ENCODE measurements around the gene CD109.
"Not testable (repeated sequence)": the region's sequence is repeated elsewhere in the genome, so short reads cannot be mapped to it uniquely, and the experiment has no call there.

The CD109 gene

DNA sequence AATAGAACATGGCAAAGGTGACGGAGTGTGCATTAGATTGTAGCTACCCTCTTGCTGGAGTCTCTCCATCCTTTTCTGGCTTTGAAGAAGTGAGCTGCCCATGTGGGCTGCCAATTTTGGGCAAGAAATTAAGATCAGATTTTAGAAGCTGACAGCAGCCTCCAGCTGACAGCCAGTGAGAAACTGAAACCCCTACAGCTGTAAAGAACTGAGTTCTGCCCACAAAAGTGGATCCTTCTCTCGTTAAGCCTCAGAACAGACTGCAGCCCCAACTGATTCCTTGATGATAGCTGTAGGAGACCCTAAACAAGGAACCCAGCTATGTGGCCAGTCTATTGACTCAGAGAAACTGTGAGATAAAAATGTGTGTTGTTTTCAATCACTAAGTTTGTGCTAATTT, 134.1 kb downstream of the CD109 start:
- no peak for DNase-seq (ENCODE audit: insufficient read length, low spot score)
- TF ChIP-seq, protein P1, sequence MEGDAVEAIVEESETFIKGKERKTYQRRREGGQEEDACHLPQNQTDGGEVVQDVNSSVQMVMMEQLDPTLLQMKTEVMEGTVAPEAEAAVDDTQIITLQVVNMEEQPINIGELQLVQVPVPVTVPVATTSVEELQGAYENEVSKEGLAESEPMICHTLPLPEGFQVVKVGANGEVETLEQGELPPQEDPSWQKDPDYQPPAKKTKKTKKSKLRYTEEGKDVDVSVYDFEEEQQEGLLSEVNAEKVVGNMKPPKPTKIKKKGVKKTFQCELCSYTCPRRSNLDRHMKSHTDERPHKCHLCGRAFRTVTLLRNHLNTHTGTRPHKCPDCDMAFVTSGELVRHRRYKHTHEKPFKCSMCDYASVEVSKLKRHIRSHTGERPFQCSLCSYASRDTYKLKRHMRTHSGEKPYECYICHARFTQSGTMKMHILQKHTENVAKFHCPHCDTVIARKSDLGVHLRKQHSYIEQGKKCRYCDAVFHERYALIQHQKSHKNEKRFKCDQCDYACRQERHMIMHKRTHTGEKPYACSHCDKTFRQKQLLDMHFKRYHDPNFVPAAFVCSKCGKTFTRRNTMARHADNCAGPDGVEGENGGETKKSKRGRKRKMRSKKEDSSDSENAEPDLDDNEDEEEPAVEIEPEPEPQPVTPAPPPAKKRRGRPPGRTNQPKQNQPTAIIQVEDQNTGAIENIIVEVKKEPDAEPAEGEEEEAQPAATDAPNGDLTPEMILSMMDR (IDR thresholded peaks at IDR 0.05; ENCODE audit: insufficient read depth, missing control alignments): no peak
- FAIRE-seq: no peak

DNA sequence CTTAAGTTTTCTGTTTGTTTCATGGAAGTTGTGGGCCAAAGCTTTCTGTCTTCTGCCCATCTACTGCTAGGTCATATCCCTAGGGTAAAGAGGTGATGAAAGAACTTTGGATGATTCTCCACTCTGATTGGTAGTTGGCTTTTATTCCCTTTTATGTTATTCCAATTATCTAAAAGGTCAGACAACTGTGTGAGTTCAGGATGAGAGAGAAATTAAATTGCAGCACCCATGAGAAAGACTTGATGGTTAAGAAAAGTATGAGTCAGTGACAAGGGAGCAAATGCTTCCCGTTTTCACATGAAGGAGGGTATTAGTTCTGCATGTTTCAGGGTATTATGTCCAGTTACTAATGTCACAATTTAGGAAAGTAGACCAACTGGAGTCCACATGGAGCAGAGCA, 136.3 kb downstream of the CD109 start:
- TF ChIP-seq, protein P1 (IDR thresholded peaks at IDR 0.05; ENCODE audit: insufficient read depth, missing control alignments): no peak
- DNase-seq (ENCODE audit: insufficient read length, low spot score): no peak
- no peak for FAIRE-seq

DNA sequence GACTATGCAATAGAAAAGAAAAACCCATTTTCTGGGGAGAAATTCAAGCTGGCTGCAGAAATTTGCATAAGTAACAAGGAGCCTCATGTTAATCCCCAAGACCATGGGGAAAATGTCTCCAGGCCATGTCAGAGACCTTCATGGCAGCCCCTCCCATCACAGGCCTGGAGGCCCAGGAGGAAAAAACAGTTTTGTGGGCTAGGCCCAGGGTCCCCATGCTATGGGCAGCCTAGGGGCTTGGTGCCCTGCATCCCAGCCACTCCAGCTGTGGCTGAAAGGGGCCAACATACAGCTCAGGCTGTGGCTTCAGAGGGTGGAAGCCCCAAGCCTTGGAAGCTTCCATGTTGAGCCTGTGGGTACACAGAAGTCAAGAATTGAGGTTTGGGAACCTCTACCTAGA, 148.7 kb downstream of the CD109 start:
- not testable (repeated sequence) for FAIRE-seq; DNase-seq (ENCODE audit: insufficient read length, low spot score)

DNA sequence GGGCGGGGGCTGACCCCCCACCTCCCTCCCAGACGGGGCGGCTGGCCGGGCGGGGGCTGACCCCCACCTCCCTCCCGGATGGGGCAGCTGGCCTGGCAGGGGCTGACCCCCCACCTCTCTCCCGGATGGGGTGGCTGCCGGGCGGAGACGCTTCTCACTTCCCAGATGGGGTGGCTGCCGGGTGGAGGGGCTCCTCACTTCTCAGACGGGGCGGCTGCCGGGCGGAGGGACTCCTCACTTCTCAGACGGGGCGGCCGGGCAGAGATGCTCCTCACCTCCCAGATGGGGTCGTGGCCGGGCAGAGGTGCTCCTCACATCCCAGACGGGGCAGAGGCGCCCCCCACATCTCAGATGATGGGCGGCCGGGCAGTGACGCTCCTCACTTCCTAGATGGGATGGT, 155.0 kb downstream of the CD109 start:
- DNase-seq (ENCODE audit: insufficient read length, low spot score); FAIRE-seq: not testable (repeated sequence)

DNA sequence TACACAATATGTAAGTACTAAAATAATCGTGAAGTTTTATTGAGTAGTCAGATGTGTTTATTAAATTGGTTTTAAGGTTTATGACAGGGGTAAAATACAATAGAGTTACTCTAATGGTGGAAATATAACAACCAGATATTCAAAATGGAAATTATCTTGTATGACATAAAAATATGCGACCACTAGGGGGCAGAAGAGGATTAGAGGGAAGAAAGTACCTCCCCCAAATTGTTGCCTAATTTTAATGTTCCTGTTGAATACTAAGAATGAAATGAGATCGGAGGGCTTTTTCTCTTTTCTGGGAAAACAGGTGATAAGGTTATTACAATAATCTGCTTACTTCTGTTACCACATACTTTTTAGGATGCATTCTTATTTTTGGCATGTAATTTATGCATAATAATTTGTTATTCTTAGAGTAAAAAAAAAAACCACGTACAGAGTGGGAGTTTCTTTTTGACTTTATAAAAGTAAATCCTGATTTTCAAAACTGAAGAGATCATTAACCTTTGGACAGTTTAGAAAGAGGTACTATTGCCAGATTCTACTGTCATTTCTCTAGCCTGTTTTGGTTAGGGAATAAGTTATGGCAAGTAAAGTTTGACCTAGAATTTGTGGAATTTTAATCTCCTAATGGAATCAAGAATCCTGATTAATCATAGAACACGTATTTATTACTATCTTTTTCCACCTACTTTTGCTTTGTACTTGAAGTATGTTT, 159.2 kb downstream of the CD109 start:
- TF ChIP-seq, protein P1 (IDR thresholded peaks at IDR 0.05; ENCODE audit: insufficient read depth, missing control alignments): peak; percentile 75
- no peak for FAIRE-seq
- DNase-seq (ENCODE audit: insufficient read length, low spot score): no peak

DNA sequence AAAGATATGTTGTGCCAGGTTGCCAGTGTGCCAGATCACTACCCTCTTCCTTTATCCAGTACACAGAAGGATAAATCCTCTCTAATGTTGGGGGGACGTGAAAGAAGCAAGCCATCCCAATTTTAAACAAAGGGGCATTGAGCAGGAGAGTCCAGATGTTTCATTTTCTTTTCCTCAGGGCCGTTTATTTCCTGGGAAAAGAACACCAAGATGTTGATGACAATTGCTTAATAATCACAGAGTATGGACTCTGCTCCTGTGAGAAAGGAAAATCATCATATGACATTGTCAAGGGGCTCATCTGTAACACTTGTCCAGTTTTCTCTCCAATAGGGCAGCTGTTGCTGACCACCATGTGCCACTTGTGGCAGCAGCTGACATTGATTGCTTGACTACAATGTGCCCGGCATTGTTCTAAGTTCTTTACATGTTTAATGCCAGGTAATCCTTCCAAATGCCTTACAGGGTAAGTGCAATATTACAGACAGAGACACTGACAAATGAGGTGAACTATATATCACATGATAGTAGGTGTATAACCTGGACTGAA, 161.4 kb downstream of the CD109 start:
- no peak for DNase-seq (ENCODE audit: insufficient read length, low spot score)
- TF ChIP-seq, protein P1 (IDR thresholded peaks at IDR 0.05; ENCODE audit: insufficient read depth, missing control alignments): no peak
- no peak for FAIRE-seq

DNA sequence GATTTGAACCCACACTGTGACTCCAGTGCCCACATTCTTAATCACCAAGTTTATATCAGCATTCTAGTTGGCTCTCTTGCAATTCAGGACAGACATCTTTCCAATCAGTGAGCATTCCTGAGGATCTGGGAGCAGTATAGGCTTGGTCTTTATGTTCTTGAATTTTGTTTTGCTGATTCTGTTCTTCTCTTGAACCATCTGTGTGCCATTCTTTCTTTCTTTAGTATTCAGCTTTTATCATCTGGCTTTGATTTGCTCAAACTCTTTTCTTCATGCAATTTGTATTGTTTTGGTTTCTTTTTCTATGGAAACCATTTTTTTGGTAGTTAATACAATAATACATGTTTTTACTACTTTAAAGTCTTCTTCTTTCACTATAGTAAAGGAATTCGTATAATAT, 162.4 kb downstream of the CD109 start:
- FAIRE-seq: no peak
- DNase-seq (ENCODE audit: insufficient read length, low spot score): no peak
- TF ChIP-seq, protein P1 (IDR thresholded peaks at IDR 0.05; ENCODE audit: insufficient read depth, missing control alignments): no peak

DNA sequence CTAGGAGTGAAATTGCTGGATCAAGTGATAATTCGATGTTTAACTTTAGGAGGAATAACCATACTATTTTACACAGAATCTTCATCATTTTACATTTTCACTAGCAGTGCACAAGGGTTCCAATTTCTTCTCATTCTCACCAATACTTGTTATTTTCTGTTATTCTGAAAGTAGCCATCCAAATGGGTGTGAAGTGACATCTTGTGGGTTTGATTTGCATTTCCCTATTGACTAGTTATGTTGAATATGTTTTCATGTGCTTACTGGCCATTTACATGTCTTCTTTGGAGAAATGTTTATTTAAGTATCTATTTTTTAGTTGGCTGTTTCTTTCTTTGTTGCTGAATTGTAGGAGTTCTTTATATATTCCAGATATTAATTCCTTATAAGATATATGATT, 164.3 kb downstream of the CD109 start:
- DNase-seq (ENCODE audit: insufficient read length, low spot score) (no peak), FAIRE-seq (no peak)
- TF ChIP-seq, protein P1 (IDR thresholded peaks at IDR 0.05; ENCODE audit: insufficient read depth, missing control alignments): no peak
